ENCODE measurements around the gene AGXT. TPM values are rescaled to one million over a fixed set of nuclear protein-coding genes. Genes with fewer than 3 reads are reported as not detected.

Gene AGXT
- total and polyA plus RNA-seq, 2 of the 8 experiments (the other 6 are each of a cell fraction or from before 2014, with no cell fraction given), result 0.03 TPM; not detected in 1

DNA sequence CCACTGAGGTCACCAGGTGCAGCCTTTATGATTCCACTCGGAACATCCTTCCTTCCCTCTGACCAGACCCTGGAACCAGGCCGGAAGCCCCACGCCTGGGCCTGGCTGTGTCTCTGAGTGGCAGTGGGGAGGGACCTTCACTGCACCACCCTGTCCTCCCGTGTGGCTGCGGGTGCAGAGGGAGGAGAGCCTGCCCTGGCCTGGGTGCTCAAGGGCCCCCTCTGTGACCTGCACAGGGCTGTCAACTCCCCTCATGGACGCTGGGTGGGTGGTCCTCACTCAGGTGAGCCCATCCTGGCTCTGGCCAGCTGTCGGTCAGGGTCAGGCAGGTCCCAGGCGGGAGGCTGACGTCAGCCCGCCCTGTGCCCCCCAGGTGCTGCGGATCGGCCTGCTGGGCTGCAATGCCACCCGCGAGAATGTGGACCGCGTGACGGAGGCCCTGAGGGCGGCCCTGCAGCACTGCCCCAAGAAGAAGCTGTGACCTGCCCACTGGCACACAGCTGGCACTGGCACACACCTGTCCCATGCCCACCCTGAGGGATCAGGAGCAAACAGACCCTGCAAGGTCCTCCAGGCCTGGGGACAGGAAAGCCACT, 9.8 kb downstream of the AGXT start:
- no peaks in the 10 kb centered on the region for H3K36me3 ChIP-seq (ENCODE audit: control insufficient read depth in 2 of 4, insufficient read depth in 4 of 4, low read length in 3 of 4)
- 72% methylated on average over 6 of the region's 18 CpGs; no CpG with 5 or more reads in 1 of the 2 experiments for WGBS, 2 experiments (ENCODE audit: extremely low coverage in 1 of 2, insufficient coverage in 1 of 2, insufficient read length in 1 of 2, insufficient replicate concordance in 2 of 2, low coverage in 1 of 2, low lambda C conversion rate in 2 of 2, missing lambda C conversion rate in 1 of 2)
- H3K4me3 ChIP-seq (ENCODE audit: extremely low read depth in 1 of 4, insufficient read depth in 2 of 4, low read depth in 3 of 4, low read length in 4 of 4), result no peak overlapping the region
- no peaks in the 10 kb centered on the region for H3K9me3 ChIP-seq (ENCODE audit: insufficient read depth in 2 of 2, low read depth in 1 of 2, low read length in 1 of 2)
- no peak overlapping the region for H2BK20ac ChIP-seq (ENCODE audit: low read length)
- no peaks in the 10 kb centered on the region for H3K79me1 ChIP-seq (ENCODE audit: low read depth, low read length)
- H2AK5ac ChIP-seq (ENCODE audit: low read depth, low read length), result no peak overlapping the region
- no peaks in the 10 kb centered on the region for H4K20me1 ChIP-seq (replicated peaks in 1 of 2; ENCODE audit: control insufficient read depth in 1 of 2, insufficient read depth in 2 of 2, low read length in 2 of 2)
- no peak overlapping the region for H2BK5ac ChIP-seq (ENCODE audit: low read depth, low read length)
- no peak overlapping the region for H4K91ac ChIP-seq (replicated peaks; ENCODE audit: insufficient read length, low read length)
- H4K8ac ChIP-seq (ENCODE audit: extremely low read depth, insufficient read depth, low read length), result no peak overlapping the region
- H4K5ac ChIP-seq (ENCODE audit: insufficient read length, low read depth, low read length), result no peak overlapping the region
- H3K4me2 ChIP-seq (ENCODE audit: insufficient read depth in 1 of 2, low read depth in 2 of 2, low read length in 2 of 2), result no peak overlapping the region
- TF ChIP-seq CHD2 (IDR thresholded peaks at IDR 0.05; ENCODE audit: low read length) (no peak), NRF1 (IDR thresholded peaks at IDR 0.05; ENCODE audit: low read depth, low read length) (no peak), SIN3A (conservative IDR thresholded peaks at IDR 0.05 in 1 of 2, IDR thresholded peaks at IDR 0.05 in 1 of 2; ENCODE audit: low read depth in 1 of 2, low read length in 2 of 2) (no peak), CTBP2 (IDR thresholded peaks at IDR 0.05; ENCODE audit: borderline replicate concordance, insufficient read depth, insufficient read length, low read length) (no peak), SIX5 (IDR thresholded peaks at IDR 0.05; ENCODE audit: low read depth, low read length) (no peak), SP1 (IDR thresholded peaks at IDR 0.05; ENCODE audit: low read depth, low read length) (no peak), RAD21 (IDR thresholded peaks at IDR 0.05 in 1 of 2, conservative IDR thresholded peaks at IDR 0.05 in 1 of 2; ENCODE audit: low read depth in 2 of 2, low read length in 2 of 2) (no peak)
- TF ChIP-seq, protein P1, sequence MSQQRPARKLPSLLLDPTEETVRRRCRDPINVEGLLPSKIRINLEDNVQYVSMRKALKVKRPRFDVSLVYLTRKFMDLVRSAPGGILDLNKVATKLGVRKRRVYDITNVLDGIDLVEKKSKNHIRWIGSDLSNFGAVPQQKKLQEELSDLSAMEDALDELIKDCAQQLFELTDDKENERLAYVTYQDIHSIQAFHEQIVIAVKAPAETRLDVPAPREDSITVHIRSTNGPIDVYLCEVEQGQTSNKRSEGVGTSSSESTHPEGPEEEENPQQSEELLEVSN (IDR thresholded peaks at IDR 0.05), result no peak
- ChIA-PET POLR2A (ENCODE audit: partially characterized antibody) (no interaction called here), CTCF (ENCODE audit: partially characterized antibody) (interaction anchor here (0.7 to 1.7 kb wide), 3 partner anchors 19 to 27 kb away, joined by 3 to 7 read pairs (median 6); no protein-coding TSS in a partner anchor)
- H3K27me3 ChIP-seq (replicated peaks in 1 of 4; ENCODE audit: control insufficient read depth in 3 of 4, extremely low read depth in 1 of 4, insufficient read depth in 3 of 4, low read length in 3 of 4), result no peaks in the 10 kb centered on the region
- no peak overlapping the region for H3K14ac ChIP-seq (ENCODE audit: insufficient read length)
- no peaks in the 10 kb centered on the region for H3K23me2 ChIP-seq (ENCODE audit: low read depth, low read length)
- no peak overlapping the region for H3K4ac ChIP-seq (replicated peaks; ENCODE audit: insufficient read length, low read depth, low read length)
- no peak overlapping the region for H2BK12ac ChIP-seq (ENCODE audit: low read depth, low read length)
- H2AFZ ChIP-seq (ENCODE audit: low read length), result no peak overlapping the region
- no peak overlapping the region for H3K27ac ChIP-seq (ENCODE audit: low read depth, low read length)
- no peak overlapping the region for H3K56ac ChIP-seq (replicated peaks; ENCODE audit: insufficient read length, low read depth, low read length)
- DNase-seq (ENCODE audit: low read depth in 1 of 2, low spot score in 2 of 2), result no peak
- H3K23ac ChIP-seq (ENCODE audit: insufficient read length), result no peak overlapping the region
- H3K18ac ChIP-seq (ENCODE audit: extremely low read depth, low read length), result no peak overlapping the region
- no peak overlapping the region for H2BK15ac ChIP-seq (ENCODE audit: low read length)
- no peaks in the 10 kb centered on the region; a peak in 1 of 7 replicates for H3K4me1 ChIP-seq (replicated peaks in 1 of 4; ENCODE audit: control insufficient read depth in 3 of 4, insufficient read depth in 4 of 4, low read length in 3 of 4)
- H3K9ac ChIP-seq (replicated peaks in 1 of 4; ENCODE audit: extremely low read depth in 1 of 4, low read depth in 3 of 4, low read length in 3 of 4), result no peak overlapping the region
- no peak overlapping the region for H2BK120ac ChIP-seq (replicated peaks; ENCODE audit: low read depth, low read length)
- no peak for FAIRE-seq
- no peaks in the 10 kb centered on the region for H3K79me2 ChIP-seq (ENCODE audit: control insufficient read depth in 1 of 2, insufficient read depth in 2 of 2, low read length in 2 of 2)

All from H1 (cell line).